SJSA1 (cell line): Measurements from ENCODE around the gene GPANK1. TPM values are rescaled to one million over a fixed set of nuclear protein-coding genes. Genes with fewer than 3 reads are reported as not detected.

Experiments
- DNase-seq, 2 experiments: peaks; one replicate each; pipeline ENCODE4 v3.0.0-alpha.2; 2015 to 2020; ENCODE audit warnings: low spot score in 2 of 2, low read depth in 1 of 2
- H3K27ac ChIP-seq: fragments of 250-450 bp; sonication (Bioruptor Pico); 2 replicates; pipeline ENCODE4 v1.5.1; 2020; ENCODE audit warnings: mild to moderate bottlenecking, moderate library complexity
- H3K27me3 ChIP-seq: fragments of 250-450 bp; sonication (Bioruptor Pico); replicated peaks from 2 replicates; pipeline ENCODE4 v1.5.1; 2020; ENCODE audit warnings: mild to moderate bottlenecking, moderate library complexity
- H3K36me3 ChIP-seq: fragments of 250-450 bp; sonication (Bioruptor Pico); 2 replicates; pipeline ENCODE4 v1.5.1; 2020; ENCODE audit warnings: mild to moderate bottlenecking
- H3K4me1 ChIP-seq: fragments of 250-450 bp; sonication (Bioruptor Pico); replicated peaks from 2 replicates; pipeline ENCODE4 v1.6.1; 2021; ENCODE audit warnings: mild to moderate bottlenecking
- H3K4me3 ChIP-seq: fragments of 250-450 bp; sonication (Bioruptor Pico); 2 replicates; pipeline ENCODE4 v1.5.1; 2020; ENCODE audit warnings: mild to moderate bottlenecking
- H3K9me3 ChIP-seq: fragments of 250-450 bp; sonication (Bioruptor Pico); replicated peaks from 2 replicates; pipeline ENCODE4 v1.5.1; 2020; ENCODE audit warnings: mild to moderate bottlenecking
- total RNA-seq: library from RNA; depleted of rRNA; stranded (reverse); fragments of >200 nt; shearing (Covaris generic); gene quantifications from 2 replicates; pipeline ENCODE4 v1.2.3, GENCODE V29; 2014

GPANK1 gene
- total RNA-seq, 1 experiment from 2014 or later: 8.0 TPM

- Histone ChIP-seq H3K36me3 (peaks cover 40% of the 10 kb centered on the region), H3K27me3 (no peaks in the 10 kb centered on the region), H3K4me1 (peaks cover 12% of the 10 kb centered on the region), H3K4me3 (peak overlapping the region; percentile 57), H3K27ac (peak overlapping the region; percentile 82), H3K9me3 (no peaks in the 10 kb centered on the region)
- peak; percentile 92 to 99 for DNase-seq
Measured at GRCh38 chr6:31652925-31653724, 11.7 kb downstream of the GPANK1 start.

GRCh38 chr6:31651602-31652191 is 13.1 kb downstream of the GPANK1 start:
- Histone ChIP-seq H3K4me1 (peaks cover 12% of the 10 kb centered on the region), H3K9me3 (no peaks in the 10 kb centered on the region), H3K36me3 (peaks cover 43% of the 10 kb centered on the region), H3K27ac (peak overlapping the region; percentile 82), H3K27me3 (no peaks in the 10 kb centered on the region), H3K4me3 (peak overlapping the region; percentile 57)
- DNase-seq: no peak

- DNase-seq: no peak
- Histone ChIP-seq H3K9me3 (no peaks in the 10 kb centered on the region), H3K27me3 (no peaks in the 10 kb centered on the region), H3K4me1 (no peaks in the 10 kb centered on the region), H3K36me3 (peaks cover 91% of the 10 kb centered on the region), H3K27ac (no peak overlapping the region), H3K4me3 (no peak overlapping the region)
Measured at GRCh38 chr6:31645325-31645724, 19.5 kb downstream of the GPANK1 start.

GRCh38 chr6:31643818-31644454 is 20.9 kb downstream of the GPANK1 start:
- Histone ChIP-seq H3K27me3 (no peaks in the 10 kb centered on the region), H3K9me3 (no peaks in the 10 kb centered on the region), H3K27ac (no peak overlapping the region), H3K4me3 (no peak overlapping the region), H3K36me3 (peaks cover 91% of the 10 kb centered on the region), H3K4me1 (peaks cover 8% of the 10 kb centered on the region; the same call in 1 of the 2 replicates)
- DNase-seq: no peak

GRCh38 chr6:31642798-31643570 is 21.8 kb downstream of the GPANK1 start:
- Histone ChIP-seq H3K4me1 (peaks cover 8% of the 10 kb centered on the region; the same call in 1 of the 2 replicates), H3K27me3 (no peaks in the 10 kb centered on the region), H3K36me3 (peaks cover 91% of the 10 kb centered on the region), H3K9me3 (no peaks in the 10 kb centered on the region), H3K27ac (no peak overlapping the region), H3K4me3 (no peak overlapping the region)
- no peak for DNase-seq

- no peaks in the 10 kb centered on the region for H3K27me3 ChIP-seq
- no peak overlapping the region for H3K4me3 ChIP-seq
- H3K36me3 ChIP-seq: peaks cover 93% of the 10 kb centered on the region
- H3K4me1 ChIP-seq: peaks cover 8% of the 10 kb centered on the region; the same call in 1 of the 2 replicates
- no peak overlapping the region for H3K27ac ChIP-seq
- no peaks in the 10 kb centered on the region for H3K9me3 ChIP-seq
- no peak for DNase-seq
Measured at GRCh38 chr6:31641370-31641769, 23.4 kb downstream of the GPANK1 start.

GRCh38 chr6:31640612-31641011 is 24.2 kb downstream of the GPANK1 start:
- Histone ChIP-seq H3K4me1 (peaks cover 8% of the 10 kb centered on the region; the same call in 1 of the 2 replicates), H3K27ac (no peak overlapping the region), H3K36me3 (peaks cover 93% of the 10 kb centered on the region), H3K4me3 (no peak overlapping the region), H3K27me3 (no peaks in the 10 kb centered on the region), H3K9me3 (no peaks in the 10 kb centered on the region)
- DNase-seq: no peak

- Histone ChIP-seq H3K4me3 (no peak overlapping the region), H3K27me3 (no peaks in the 10 kb centered on the region), H3K4me1 (peaks cover 8% of the 10 kb centered on the region; the same call in 1 of the 2 replicates), H3K27ac (no peak overlapping the region), H3K9me3 (no peaks in the 10 kb centered on the region), H3K36me3 (peaks cover 93% of the 10 kb centered on the region)
- DNase-seq: no peak
Measured at GRCh38 chr6:31639449-31639861, 25.3 kb downstream of the GPANK1 start.

GRCh38 chr6:31639043-31639442 is 25.8 kb downstream of the GPANK1 start:
- Histone ChIP-seq H3K9me3 (no peaks in the 10 kb centered on the region), H3K27me3 (no peaks in the 10 kb centered on the region), H3K4me1 (peaks cover 8% of the 10 kb centered on the region; the same call in 1 of the 2 replicates), H3K4me3 (no peak overlapping the region), H3K27ac (no peak overlapping the region), H3K36me3 (peaks cover 93% of the 10 kb centered on the region)
- no peak for DNase-seq

GRCh38 chr6:31636698-31637596 is 27.9 kb downstream of the GPANK1 start:
- no peaks in the 10 kb centered on the region for H3K27me3 ChIP-seq
- H3K36me3 ChIP-seq: peaks cover 98% of the 10 kb centered on the region
- H3K4me3 ChIP-seq: no peak overlapping the region
- H3K4me1 ChIP-seq: peaks cover 8% of the 10 kb centered on the region; the same call in 1 of the 2 replicates
- H3K27ac ChIP-seq: no peak overlapping the region
- no peaks in the 10 kb centered on the region for H3K9me3 ChIP-seq
- no peak for DNase-seq

- H3K27me3 ChIP-seq: no peaks in the 10 kb centered on the region
- no peak overlapping the region for H3K27ac ChIP-seq
- H3K4me1 ChIP-seq: peaks cover 8% of the 10 kb centered on the region; the same call in 1 of the 2 replicates
- no peaks in the 10 kb centered on the region for H3K9me3 ChIP-seq
- H3K4me3 ChIP-seq: no peak overlapping the region
- peaks cover 98% of the 10 kb centered on the region for H3K36me3 ChIP-seq
- DNase-seq: no peak
Measured at GRCh38 chr6:31634969-31635575, 29.7 kb downstream of the GPANK1 start.

- H3K4me3 ChIP-seq: no peak overlapping the region
- H3K4me1 ChIP-seq: no peaks in the 10 kb centered on the region
- no peak for DNase-seq
- no peaks in the 10 kb centered on the region for H3K9me3 ChIP-seq
- no peaks in the 10 kb centered on the region for H3K27me3 ChIP-seq
- no peak overlapping the region for H3K27ac ChIP-seq
- H3K36me3 ChIP-seq: peaks cover 97% of the 10 kb centered on the region
Measured at GRCh38 chr6:31634131-31634530, 30.7 kb downstream of the GPANK1 start.
